ENCODE data around the gene KCNQ5.
"Not testable (repeated sequence)": the region's sequence is repeated elsewhere in the genome, so short reads cannot be mapped to it uniquely, and the experiment has no call there.

Gene KCNQ5

GRCh38 chr6:72621291-72622093, at the start of gene KCNQ5:
Gene KCNQ5, plus strand, starts transcription at chr6:72622064.
- DNase-seq = no peak

GRCh38 chr6:72579865-72580264, 42.0 kb upstream of the KCNQ5 start:
- no peak for DNase-seq

GRCh38 chr6:72580281-72580940, 41.5 kb upstream of the KCNQ5 start:
- DNase-seq = peak; percentile 72

- not testable (repeated sequence) for DNase-seq
Measured at GRCh38 chr6:72580950-72581349, 40.9 kb upstream of the KCNQ5 start.

GRCh38 chr6:72588155-72588554, 33.7 kb upstream of the KCNQ5 start:
- DNase-seq = no peak

GRCh38 chr6:72589096-72589495, 32.8 kb upstream of the KCNQ5 start:
- peak; percentile 50 for DNase-seq

- no peak for DNase-seq
Measured at GRCh38 chr6:72595812-72596211, 26.1 kb upstream of the KCNQ5 start.

GRCh38 chr6:72616406-72617015, 5.4 kb upstream of the KCNQ5 start:
- peak; percentile 16 for DNase-seq

- no peak for DNase-seq
Measured at GRCh38 chr6:72617721-72618120, 4.1 kb upstream of the KCNQ5 start.

- DNase-seq = no peak
Measured at GRCh38 chr6:72619883-72620696, 1.8 kb upstream of the KCNQ5 start.

GRCh38 chr6:72620871-72621290, 983 bp upstream of the KCNQ5 start:
- DNase-seq = no peak

GRCh38 chr6:72622094-72622940, 453 bp downstream of the KCNQ5 start:
- peak; percentile 33 for DNase-seq

GRCh38 chr6:72623808-72624207, 1.9 kb downstream of the KCNQ5 start:
- DNase-seq = no peak

- peak; percentile 83 for DNase-seq
Measured at GRCh38 chr6:72624557-72625160, 2.8 kb downstream of the KCNQ5 start.

GRCh38 chr6:72626126-72626525, 4.3 kb downstream of the KCNQ5 start:
- no peak for DNase-seq

GRCh38 chr6:72627539-72627938, 5.7 kb downstream of the KCNQ5 start:
- no peak for DNase-seq

GRCh38 chr6:72631480-72631879, 9.6 kb downstream of the KCNQ5 start:
- peak; percentile 70 for DNase-seq

- no peak for DNase-seq
Measured at GRCh38 chr6:72635636-72636035, 13.8 kb downstream of the KCNQ5 start.

GRCh38 chr6:72636215-72636614, 14.4 kb downstream of the KCNQ5 start:
- no peak for DNase-seq

GRCh38 chr6:72636786-72637185, 14.9 kb downstream of the KCNQ5 start:
- no peak for DNase-seq

GRCh38 chr6:72639920-72640614, 18.2 kb downstream of the KCNQ5 start:
- no peak for DNase-seq

Data from NCI-H446 treated with DMSO at 0.1 percent for 48 hours (cell line).